Activated CD4-positive, CD25-positive, alpha-beta regulatory T cell treated with anti-CD3 and anti-CD28 coated beads, Interleukin-2, amount 50 U/mL, for 24 hours (primary cell): ENCODE results near the gene DHRS13.
"Not testable (repeated sequence)": the region's sequence is repeated elsewhere in the genome, so short reads cannot be mapped to it uniquely, and the experiment has no call there.

ENCODE experiments used
- ATAC-seq, 2 donors: fragments of 150-1000 bp; cut with Tn5 transposase; one replicate each; pipeline ENCODE4 v1.10.0; 2021; ENCODE audit warnings: mild to moderate bottlenecking in 1 of 2, moderate library complexity in 1 of 2

DHRS13 gene

DNA sequence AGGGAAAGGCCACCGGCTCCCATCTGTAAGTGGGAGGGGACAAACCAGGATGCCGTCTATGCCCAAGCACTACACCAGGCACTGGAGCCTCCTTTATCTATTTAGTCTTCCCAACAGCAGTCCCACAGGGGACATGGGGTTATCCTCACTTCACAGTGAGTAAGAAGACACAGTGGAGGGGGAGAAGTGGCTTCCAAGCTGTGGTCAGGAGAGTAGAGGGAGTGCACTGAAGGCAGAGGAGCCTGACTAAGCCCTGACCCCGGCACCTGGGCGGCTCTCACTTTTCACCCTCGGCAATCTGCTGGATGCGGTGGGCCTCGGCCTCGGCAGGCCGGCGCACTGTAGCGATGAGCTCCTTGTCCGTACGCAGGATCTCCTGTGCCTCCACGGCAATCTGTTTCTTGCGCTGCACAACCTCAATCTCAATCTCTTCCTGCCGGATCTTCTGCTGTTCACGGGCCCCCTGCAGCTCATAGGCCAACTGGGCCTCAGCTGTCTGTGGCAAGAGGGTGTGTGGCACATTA lies 21.3 kb downstream of the DHRS13 start:
- no peak for ATAC-seq

DNA sequence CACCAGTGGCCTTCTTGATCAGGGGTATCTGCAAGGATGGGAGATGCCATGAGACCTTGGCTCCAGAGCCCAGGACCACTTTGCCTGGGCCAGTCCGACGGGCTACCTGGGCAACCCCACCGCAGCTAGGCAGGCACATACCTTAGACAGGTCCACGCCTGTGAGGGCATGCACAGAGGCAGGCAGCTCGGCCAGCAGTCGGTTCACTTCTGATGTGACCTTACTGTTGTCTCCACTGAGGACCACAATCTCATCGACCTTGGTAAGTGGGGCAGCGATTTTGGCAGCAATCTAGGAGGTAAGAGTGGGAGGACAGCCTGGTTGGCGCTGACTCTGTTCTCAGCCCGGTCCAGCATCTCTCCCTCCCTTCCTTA lies 22.3 kb downstream of the DHRS13 start:
- no peak for ATAC-seq

DNA sequence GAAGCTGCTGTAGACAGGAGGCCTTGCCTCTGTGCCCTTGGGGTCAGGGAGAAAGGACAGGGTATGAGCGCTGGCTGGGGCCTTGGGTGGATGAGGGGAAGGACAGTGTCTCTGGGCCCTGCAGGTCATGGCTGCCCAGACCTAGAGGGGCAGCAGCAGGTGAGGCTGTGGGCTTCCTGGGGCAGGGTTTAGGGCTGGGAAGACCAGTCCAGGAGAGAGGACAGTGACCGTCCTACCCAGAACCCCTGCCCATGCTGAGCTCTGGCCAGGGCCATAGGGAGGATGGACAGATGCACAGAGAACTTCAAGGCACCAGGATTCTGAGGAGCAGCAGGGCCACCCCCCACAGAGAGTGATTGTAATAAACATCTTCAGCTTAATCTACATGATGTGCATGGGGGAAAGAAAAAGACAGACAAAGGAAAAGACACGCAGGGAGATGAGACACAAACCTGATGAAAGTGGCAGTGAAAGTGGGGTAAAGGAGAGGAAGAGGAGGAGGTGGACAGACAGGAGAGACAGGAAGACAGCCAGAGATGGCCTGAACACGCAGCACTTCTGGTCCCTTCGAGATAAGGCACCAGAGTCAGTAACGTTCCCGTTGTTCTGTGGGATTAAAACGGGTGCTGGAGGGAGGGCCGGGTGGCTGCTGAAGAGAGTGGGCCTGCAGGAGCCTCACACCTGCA lies 22.9 kb downstream of the DHRS13 start:
- ATAC-seq, result no peak

DNA sequence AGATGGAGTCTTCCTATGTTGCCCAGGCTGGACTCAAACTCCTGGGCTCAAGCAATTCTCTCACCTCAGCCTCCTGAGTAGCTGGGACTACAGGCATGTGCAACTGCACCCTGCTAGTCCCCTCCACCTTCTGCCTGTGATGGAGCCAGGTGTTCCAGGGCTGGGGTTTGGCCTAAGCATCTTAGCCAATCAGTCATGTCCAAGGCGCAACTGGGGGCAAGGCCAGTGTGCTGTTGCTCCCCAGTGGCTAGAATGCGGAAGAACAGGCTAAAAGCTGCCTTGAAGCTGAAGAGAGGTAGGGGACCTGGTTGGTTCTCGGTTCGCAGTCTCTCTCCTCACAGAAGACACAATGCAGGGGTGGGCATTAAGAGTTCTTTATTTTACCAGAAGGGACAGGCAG lies 23.9 kb downstream of the DHRS13 start:
- no peak for ATAC-seq

DNA sequence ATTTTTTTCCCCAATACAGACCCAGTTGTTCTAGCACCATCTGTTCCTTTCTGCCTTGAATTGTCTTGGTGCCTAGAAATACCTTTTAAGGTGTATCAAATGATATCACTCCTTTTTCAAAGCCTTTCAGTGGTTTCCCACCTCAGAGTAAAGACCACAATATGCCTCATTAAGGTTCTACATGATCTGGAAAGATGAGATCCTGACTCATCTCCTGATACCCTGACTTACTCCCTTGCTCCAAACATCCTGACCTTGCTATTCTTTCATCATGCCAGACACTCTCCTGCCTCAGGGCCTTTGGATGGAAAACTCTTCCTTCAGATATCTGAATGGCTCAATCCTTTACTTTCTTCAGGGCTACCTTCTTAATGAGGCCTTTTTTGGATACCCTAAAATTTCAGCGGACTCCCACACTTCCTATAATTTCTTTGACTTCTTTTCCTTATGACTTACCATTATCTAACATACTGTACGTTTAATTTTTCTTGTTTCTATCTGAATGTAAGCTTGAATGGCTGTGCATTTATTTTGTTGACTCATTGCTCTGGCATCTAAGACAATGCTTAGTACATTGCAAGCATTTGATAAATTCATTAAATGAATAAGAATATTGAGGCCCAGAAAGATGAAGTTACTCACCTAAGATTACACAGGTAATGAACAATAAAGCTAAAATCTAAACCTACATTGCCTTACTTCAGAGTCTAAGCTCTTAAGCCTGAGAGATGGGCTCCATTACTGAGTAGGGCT lies 24.5 kb downstream of the DHRS13 start:
- ATAC-seq, result peak; percentile 17 to 33

DNA sequence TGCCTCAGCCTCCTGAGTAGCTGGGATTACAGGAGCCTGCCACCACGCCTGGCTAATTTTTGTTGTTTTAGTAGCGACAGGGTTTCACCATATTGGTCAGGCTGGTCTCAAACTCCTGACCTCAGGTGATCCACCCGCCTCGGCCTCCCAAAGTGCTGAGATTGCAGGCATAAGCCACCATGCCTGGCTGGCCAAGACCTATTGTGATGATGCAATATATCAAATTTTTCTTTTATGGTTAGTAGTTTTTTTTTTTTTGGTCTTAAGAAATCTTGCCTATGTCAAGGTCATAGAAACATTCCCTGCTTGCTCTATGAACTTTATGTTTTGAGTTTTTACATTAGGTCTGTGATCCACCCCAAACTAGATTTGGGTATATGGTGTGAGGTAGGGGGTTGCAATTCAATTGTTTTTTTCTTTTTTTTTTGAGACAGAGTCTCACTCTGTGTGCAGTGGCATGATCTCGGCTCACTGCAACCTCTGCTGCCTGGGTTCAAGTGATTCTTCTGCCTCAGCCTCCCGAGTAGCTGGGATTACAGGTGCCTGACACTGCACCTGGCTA lies 25.6 kb downstream of the DHRS13 start:
- ATAC-seq, result not testable (repeated sequence)

DNA sequence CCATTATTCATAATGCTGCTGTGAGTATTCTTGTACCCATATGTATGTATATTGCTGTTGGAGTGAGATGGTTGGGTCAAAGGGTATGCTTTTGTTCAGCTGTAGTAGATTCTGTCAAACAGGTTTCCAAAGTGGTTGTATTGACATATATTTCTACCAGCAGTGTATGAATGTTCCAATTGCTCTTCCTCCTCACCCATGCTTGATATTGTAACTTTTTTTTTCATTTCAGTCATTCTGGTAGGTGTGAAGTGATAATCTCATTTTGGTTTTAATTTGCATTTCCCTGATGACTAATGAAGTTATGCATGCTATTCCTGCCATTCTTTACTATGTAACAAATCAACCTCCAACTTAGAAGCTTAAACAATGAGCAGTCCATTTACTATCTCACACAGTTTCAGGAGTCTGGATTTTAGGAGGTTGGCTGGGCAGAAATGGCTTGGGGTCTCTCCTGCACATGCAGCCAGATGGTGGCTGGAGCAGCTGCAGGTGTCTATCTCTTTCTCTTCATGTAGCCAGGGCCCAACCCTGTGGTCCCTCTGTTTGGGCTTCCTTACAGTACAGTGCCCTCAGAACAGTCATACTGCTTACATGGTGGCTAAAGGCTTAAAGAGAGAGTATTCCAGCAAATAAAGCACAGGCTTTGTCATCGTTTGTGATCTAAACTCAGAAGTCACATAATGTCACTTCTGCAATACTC lies 26.9 kb downstream of the DHRS13 start:
- peak; percentile 57 to 63 for ATAC-seq

DNA sequence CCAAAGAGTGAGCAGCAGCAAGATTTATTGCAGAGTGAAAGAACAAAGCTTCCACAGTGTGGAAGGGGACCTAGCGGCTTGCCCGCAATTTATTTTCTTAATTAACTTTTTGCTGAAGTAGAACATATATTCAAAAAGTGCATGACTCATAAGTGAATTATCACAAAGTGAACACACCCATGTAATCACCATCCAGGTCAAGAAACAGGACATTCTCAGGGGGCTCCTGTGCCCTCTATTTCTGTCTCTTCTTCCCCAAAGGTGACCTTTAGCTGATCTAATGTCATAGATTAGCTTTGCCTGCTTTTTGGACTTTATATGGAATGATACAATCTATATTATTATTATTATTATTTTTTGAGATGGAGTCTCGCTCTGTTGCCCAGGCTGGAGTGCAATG lies 28.1 kb downstream of the DHRS13 start:
- ATAC-seq, result no peak

DNA sequence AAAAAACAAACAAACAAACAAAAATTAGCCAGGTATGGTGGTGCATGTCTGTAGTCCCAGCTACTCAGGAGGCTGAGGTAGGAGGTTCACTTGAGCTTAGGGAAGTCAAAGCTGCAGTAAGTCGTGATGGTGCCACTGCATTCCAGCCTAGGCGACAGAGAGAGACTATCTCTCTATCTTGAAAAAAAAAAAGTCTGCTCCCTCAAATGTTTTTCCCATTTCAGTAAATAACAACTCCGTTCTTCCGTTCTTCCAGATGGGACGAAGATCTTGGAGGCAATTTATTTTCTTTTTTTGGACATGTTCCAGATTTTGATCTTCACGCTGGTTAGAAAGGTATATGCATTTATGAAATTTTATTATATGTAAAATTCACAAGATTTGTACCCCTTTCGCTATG lies 29.0 kb downstream of the DHRS13 start:
- ATAC-seq, result no peak

DNA sequence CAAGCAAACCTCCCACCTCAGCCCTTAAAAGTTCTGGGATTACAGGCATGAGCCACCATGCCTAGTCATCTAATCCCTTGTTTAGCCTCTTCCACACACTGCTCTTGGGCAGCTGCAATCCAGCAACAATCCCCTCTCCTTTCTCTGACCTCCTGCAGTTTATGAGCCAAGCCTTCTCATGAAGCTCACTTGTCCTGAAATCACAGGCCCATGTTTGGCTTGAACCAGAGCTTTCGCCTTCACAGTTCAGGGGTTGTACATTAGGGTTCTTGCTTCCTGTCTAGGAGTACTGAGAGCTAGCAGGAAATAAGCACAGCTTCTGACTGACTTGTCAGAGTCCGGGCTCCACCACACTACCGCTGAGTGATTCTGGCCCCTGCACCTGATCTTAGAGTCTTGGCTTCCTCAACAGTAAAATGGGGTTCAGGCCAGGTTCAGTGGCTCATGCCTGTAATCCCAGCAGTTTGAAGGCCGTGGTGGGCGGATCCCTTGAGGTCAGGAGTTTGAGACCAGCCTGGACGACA lies 31.8 kb downstream of the DHRS13 start:
- peak; percentile 85 to 87 for ATAC-seq

DNA sequence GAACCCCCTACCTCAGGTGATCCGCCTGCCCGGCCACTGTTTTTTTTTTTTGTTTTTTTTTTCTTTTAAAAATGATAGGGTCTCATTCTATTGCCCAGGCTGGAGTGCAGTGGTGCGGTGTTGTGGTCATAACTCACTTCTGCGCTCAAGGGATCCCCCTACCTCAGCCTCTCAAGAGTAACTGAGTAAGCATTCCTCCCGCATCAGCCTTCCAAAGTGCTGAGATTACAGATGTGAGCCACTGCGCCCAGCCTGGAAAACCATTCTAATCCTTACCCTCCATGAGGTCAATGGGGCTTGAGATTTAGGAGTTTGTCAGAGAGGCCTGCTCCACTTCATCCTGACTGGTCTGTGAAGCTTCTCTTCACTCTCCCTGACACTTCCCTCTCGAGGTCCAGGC lies 35.6 kb downstream of the DHRS13 start:
- ATAC-seq, result no peak

DNA sequence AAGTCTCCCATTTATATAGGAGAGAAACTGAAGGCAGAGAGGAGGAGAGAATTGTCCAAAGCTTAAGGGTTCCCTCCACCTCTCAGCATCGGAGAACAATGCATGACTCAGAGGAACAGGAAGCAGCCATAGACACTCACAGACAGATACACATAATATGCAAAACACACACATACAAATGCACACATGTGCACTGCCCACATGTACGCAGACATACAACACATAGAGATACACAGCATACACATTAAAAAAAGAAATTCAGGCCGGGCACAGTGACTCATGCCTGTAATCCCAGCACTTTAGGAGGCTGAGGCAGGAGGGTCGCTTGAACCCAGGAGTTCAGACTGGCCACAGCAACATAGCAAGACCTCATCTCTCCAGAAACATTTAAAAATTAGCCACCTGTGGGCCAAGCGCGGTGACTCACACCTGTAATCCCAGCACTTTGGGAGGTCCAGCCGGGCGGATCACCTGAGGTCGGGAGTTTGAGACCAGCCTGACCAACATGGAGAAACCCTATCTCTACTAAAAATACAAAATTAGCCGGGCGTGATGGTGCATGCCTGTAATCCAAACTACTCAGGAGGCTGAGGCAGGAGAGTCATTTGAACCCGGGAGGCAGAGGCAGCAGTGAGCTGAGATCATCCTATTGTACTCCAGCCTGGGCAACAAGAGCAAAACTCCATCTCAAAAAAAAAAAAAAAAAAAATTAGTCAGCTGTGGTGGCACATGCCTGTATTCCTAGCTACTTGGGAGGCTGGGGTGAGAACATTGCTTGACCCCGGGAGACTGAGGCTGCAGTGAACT lies 36.7 kb downstream of the DHRS13 start:
- peak; percentile 25 to 53 for ATAC-seq

DNA sequence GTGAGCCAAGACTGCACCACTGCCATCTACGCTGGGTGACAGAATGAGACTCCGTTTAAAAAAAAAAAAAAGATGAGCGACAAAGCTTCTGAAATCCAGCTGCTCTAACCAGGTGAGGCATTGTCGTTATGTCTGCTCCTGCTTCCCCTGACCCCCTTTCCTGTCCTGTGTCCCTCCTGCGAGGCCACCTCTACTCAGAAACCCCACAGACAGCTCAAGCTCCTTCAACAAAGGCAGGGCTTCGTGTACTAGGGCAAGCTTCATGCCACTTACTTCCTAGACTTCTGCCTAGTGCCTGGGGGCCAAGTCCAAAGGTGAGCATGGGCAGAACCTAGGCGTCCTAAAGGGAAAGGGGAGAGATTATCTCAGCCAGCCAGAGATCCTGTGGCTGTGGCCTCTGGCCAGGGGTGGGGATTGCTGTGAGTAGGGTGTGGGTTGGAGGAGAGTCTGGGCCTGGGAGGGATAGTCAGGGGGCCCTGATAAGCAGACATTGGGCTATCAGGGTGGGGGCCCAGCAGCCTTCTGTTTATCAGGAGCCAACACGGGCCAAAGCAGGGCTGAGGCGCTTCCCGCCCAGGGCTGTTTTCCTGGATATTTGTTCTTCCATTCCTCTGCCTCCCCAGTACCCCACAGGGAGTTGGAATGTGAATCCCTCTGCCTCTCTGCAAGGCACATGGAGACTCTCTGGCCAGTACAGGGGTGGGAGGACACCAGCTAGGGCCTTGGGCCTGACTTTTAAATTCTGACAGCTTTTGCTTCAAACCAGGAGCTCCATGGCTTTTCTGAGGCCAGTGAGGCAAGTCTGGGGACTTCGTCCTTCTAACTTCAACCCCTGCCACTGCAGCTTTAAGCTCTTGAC lies 37.7 kb downstream of the DHRS13 start:
- ATAC-seq, result no peak

DNA sequence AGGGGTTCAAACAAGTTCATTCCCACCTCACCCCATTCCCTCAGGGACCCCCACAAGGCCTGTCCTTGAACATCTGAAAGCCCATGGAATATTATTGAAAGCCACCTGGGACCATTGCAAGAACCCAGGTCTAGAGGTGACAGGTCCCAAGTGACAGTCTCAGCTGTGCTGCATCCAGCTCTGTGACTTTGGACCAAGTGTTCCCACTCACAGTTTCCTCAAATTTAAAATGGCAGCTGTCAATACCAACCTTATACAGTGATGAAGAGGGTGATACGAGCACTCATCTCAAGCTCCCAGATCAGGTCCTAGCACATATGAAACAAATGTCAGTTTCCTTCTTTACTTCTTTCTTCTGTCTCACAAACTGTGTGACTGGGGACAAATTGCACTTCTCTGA lies 38.9 kb downstream of the DHRS13 start:
- no peak for ATAC-seq

DNA sequence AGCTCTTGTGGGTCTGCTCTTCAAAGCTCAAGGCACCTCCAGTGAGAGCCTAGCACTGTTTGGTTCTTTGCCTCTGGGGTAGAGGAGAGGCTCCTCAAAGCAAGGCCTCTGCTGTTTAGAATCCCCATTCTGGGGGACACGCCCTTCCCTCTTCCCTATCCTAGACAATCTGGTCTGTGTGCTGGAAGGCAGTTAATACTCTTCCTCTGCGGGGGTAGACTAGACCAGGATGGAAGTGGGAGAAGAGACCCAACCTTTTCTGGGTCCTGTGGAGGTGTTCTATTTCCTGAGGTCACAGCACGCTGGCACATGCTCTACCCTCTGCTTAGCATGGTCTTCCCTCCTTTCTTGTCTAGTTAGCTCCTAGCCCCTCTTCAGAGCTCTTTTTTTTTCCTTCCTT lies 40.3 kb downstream of the DHRS13 start:
- ATAC-seq, result no peak

DNA sequence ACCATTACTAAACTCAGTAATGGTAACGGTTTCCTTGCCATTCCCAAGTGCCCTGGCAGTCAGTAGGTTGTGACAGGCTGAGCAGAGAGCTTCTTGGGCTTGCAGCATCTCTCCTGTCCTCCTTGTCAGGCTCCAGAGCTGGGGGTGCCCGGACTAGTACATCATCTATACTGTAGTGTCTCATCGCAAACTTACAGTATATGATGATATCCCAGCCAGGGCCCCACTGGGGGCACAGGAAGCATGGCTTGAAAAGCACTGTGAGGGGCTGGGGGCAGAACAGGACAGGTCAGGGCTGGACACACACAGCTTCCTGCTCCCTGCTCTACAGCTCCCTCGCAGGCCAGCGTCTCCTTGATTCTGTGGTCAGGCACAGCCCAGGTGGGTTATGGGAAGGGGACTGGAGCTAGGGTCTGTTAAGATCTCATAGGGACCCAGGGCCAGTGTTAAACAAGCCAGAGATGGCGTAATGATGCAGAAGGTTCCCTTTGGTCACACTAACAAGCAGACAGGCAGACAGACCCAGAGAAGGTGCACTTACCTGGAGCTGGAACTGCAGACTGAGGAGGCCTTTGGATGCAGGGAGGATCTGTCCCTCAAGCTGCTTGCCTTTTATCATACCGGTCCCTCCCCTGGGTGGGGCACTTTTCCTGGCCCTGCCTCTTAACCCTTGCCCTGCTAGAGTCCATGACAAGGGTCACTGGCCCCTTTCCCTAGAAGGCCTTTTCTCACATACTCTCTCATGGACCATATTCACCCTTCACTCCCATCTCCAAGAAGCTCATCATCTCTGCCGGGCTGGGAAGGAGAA lies 41.3 kb downstream of the DHRS13 start:
- no peak for ATAC-seq

DNA sequence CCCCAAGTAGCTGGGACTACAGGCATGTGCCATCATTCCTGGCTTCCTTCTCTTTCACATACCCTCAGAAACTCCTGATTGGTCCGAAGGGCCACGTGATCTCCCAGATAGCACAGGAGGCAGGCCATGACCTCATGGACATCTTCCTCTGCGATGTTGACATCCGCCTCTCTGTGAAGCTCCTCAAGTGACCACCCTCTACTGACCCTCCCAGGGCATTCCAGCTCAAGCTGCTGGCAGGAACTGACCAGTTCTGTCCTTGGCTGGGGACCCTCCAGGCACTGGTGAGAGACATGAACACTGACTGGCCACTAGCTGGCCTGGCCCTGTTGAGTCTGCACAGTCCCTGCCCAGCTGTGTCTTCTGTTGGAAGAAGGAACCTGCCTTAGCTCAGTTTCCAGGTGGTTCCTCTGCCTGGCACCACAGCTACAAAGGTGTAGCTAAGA lies 42.5 kb downstream of the DHRS13 start:
- ATAC-seq, result no peak

DNA sequence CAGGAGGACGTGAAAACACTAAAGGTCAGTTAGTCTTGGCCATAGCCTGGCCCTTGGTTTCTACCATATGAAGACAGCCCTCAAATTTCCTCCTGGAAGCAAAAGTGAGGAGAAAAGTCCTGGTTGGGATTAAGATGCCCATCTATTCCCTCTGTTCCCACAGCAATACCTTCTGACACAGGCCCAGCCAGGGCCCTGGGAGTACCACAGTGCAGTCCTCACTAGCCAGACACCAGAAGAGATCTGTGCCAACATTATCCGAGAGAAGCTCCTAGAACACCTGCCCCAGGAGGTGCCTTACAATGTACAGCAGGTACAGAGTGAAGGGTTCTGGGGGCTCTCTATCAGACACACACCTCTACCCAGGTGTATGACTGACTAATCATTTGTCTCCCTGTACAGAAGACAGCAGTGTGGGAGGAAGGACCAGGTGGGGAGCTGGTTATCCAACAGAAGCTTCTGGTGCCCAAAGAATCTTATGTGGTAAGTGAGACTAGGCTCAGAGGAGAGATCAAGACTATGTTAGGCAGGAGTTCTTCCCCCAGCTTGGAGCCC lies 44.0 kb downstream of the DHRS13 start:
- ATAC-seq, result no peak

DNA sequence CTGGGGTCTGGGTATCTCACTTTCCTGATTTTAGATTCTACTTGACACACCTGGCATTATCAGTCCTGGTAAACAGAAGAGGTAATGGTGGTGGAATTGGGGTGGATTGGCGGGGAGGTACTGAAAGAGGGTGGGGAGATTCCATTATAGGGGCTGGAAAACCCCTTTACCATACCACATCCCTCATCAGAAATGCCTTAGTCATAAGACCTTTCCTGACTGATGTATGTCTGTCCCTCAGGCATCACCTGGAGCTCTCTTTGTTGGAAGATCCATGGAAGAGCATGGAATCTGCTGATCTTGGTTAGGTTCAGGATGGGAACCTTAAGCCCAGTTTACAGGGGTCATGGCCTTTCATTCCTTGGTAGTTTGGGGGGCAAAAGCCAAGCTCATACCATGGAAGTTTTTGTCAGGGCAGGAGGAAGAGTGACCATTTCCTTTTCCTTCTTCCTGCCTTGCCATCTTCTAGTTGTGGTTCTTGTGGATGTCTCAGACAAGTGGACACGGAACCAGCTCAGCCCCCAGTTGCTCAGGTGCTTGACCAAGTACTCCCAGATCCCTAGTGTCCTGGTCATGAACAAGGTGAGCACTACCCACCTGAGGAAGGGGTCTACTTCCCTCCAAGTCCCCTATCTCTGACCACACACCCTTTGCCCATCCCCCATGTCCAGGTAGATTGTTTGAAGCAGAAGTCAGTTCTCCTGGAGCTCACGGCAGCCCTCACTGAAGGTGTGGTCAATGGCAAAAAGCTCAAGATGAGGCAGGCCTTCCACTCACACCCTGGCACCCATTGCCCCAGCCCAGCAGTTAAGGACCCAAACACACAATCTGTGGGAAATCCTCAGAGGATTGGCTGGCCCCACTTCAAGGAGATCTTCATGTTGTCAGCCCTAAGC lies 44.7 kb downstream of the DHRS13 start:
- ATAC-seq, result no peak
